ENCODE data around the gene DAGLA.

The DAGLA gene

GRCh38 chr11:61689164-61689496, 8.9 kb downstream of the DAGLA start:
- no peak for DNase-seq (ENCODE audit: low read depth, low spot score)

DNA sequence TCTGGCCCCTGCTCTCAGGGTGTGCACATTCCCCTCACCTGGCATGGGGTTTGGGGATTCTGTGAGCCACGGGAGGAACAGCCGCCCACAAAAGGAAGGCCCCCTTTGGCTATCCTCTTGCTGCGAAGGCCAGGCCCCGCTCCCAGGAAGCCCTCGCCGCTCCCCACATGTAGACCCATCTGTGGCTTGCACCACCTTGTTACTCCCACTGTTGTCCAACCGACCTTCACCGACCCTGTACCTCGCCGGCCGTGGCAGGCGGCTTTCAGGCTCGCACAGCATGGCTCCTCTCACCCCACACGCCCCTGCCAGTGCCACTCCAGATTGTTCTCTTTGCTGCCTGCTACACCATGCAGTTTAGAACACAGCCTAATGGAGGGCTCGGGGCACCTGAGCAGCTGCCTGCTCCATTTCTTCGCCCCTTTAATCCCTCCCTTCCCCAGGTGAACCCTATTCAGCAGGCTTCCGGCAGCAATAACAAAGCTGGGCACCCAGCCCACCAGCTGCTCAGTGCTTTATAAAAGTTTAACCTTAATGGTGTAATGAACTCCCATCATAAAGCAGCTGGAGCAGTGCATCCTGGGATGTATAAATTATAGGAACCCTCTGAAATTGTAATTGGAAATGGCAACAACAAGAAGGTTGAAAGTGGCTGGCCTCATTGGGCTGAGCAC, 10.7 kb downstream of the DAGLA start:
- DNase-seq (ENCODE audit: low read depth, low spot score) = no peak

- DNase-seq (ENCODE audit: low read depth, low spot score) = peak; percentile 42
These were observed 11.4 kb downstream of the DAGLA start for GRCh38 chr11:61691380-61692156.

GRCh38 chr11:61693922-61694601, 13.9 kb downstream of the DAGLA start:
- DNase-seq (ENCODE audit: low read depth, low spot score) = no peak

- no peak for DNase-seq (ENCODE audit: low read depth, low spot score)
These were observed 14.4 kb downstream of the DAGLA start for GRCh38 chr11:61694602-61694939.

GRCh38 chr11:61694946-61695706, 14.9 kb downstream of the DAGLA start:
- peak; percentile 77 for DNase-seq (ENCODE audit: low read depth, low spot score)

- DNase-seq (ENCODE audit: low read depth, low spot score) = peak; percentile 50
These were observed 15.7 kb downstream of the DAGLA start for GRCh38 chr11:61695917-61696316.

DNA sequence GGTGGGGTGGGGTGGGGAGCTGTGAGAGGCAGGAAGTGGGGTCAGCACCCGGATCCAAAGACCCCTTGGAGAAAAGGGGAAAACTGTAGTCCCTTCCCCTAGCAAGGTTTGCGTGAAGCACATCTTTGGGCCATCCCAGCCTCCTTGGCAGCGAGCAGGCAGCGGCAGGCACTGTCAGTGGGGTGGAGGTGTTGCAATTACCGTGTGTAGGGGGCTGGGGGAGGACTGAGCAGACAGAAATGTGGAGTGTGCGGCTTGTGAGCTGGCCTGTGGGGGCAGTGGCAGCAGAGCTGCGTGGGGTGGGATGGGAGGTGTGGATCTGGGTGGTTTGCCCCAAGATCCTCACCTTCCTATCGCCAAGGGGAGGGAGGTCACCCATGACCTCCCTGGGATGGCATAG, 16.4 kb downstream of the DAGLA start:
- DNase-seq (ENCODE audit: low read depth, low spot score) = no peak

GRCh38 chr11:61697078-61697502, 16.9 kb downstream of the DAGLA start:
- peak; percentile 95 for DNase-seq (ENCODE audit: low read depth, low spot score)

DNA sequence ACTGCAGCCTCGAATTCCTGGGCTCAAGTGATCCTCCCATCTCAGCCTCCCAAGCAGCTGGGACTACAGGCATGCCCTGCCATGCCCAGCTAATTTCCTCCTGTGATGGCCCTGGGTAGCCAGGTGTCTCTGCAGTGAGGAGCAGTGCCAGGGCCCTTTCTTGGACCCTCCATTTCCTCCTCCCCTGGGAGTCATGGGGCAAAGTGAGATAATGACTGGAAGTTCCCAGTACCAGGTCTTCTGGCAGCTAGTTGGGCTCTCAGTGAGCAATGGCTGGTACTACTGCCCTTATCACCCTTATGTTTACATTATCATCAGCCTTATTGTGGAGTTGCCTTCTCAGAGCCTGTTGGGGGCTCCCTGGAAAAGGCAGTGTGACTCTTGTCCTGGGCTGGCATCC, 17.6 kb downstream of the DAGLA start:
- DNase-seq (ENCODE audit: low read depth, low spot score) = no peak

DNA sequence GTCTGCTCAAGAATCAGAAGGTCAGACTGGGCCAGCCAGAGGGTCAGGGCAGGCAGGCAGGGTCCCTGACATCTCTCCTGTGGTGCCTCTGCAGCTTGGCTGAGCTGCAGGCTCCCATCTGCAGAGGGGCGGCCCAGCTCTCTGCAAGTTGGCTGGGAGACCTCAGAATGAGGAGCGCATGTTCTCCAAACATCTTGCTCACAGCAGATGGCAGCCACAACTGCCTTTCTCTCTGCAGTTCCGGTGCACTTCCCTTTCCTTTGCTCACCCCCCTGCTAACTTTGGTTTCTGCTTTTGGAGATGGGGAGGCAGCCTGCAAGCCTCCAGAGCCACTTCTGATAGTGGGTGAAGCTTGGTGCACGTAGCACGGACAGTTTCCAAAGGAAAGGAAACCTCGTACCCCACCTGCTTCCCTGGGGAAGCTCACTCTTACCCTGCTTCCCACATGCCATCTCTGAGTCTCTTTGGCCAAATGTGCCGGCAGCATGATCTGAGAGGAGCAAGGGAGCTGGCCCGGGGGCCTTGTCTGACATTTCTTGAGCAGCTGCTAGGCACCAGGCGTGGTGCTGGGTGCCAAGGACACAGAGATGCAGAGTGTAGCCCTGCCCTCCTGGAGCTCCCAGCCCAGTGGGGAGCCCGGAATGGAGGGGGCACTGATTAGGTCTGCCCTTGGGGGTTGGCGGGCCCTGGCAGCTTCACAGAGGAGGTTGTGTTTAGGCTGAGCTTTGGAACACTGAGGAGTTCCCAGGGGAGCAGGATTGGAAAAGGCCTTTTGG, 18.2 kb downstream of the DAGLA start:
- DNase-seq (ENCODE audit: low read depth, low spot score) = no peak

DNA sequence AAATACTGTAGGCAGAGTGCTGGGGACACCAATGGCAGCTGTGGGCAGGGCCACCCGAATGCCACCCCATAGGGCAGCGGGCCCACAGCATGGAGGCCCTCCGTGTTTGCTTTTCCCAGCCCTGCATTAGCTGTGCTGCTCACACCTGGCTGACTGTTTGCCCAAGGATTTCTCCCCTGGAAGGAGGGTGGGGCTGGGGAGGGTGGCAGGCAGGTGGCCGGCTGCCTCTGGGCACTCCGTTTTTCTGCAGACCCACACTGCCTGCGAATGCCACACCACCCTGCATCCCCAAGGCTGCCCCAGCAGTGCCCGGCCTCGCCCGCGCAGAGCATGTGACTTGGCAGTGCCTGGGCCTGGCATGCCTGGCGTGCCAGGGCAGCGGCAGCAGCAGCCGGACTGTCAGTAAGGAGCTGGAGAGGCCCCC, 19.6 kb downstream of the DAGLA start:
- no peak for DNase-seq (ENCODE audit: low read depth, low spot score)

GRCh38 chr11:61700212-61700611, 20.0 kb downstream of the DAGLA start:
- DNase-seq (ENCODE audit: low read depth, low spot score) = peak; percentile 32

DNA sequence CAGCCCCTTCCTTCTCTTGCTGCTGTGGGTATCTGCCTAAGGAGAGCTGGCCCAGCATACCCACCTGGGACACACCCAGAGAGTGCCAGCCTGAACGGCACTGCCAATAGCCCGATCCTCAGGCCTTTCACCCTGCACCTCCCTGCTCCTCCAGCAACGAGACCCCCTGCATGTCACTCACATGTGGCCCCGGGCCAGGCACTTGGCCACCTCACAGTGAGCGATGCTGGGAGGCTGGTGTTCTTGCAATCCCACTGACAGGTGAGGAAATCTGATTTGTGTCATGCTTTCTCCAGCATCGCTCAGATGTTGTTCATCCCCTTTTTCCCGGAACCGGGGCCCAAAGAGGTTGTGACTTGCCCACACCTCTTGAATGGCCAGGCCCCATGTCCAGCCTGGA, 20.5 kb downstream of the DAGLA start:
- DNase-seq (ENCODE audit: low read depth, low spot score) = no peak

DNA sequence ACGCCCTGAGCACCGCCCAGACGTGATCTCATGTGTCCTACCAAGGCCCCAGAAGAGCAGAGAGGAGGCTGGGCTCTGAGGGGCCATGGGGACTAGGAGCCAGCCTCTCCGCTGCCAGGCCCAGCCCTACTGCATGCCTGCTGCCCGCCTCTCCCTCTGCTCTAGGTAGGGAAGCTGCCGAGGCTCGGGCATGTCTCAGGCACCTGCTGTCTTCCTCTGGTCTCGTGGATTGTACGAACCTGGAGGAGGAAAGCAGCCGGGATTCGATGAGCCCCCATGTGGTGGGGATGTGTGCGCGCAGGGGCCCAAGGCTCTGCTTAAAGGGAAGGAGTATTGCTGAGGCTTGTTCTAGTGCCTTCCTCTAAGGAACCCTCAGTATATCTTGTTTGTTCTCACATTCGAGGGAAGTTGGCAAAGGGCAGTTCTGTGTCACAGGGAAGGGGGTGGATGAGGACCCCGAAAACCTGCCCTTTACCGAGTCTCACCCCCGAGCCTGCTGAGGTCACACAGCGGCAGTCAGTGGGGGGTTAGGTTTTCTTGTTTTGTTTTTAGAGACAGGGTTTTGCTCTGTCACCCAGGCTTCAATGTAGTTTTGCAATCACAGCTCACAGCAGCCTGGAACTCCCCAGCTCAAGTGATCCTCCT, 21.2 kb downstream of the DAGLA start:
- DNase-seq (ENCODE audit: low read depth, low spot score) = peak; percentile 80

DNA sequence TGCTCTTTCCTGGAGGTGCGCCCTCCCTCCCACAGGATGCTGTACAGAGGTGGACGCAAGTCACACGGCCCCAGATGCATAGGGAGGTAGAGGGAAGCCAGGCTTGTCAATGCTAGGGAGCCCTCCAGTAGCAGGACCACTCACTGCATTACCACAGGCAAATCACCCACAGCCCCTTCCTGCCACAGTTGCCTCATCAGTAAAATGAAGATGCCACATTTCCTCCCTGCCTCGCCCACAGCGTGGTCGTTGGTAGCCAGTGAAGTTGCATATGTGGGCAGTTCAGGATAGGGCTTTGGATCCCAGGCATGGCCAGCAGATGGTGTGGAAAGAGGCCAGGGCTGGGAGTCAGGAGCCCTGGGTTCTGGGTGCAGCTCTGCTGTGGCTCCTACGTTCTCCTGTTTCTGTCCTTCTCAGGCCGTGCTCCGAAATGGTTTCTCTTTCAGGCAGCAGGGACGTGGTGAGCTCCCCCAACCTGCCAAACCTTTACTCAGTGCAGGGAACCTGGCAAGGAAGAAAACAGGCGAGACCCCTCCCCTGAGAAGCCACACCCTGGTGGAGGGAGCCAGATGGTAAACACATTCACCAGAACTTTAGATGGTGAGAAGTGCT, 22.6 kb downstream of the DAGLA start:
- no peak for DNase-seq (ENCODE audit: low read depth, low spot score)

GRCh38 chr11:61704838-61705237, 24.6 kb downstream of the DAGLA start:
- DNase-seq (ENCODE audit: low read depth, low spot score) = no peak

DNA sequence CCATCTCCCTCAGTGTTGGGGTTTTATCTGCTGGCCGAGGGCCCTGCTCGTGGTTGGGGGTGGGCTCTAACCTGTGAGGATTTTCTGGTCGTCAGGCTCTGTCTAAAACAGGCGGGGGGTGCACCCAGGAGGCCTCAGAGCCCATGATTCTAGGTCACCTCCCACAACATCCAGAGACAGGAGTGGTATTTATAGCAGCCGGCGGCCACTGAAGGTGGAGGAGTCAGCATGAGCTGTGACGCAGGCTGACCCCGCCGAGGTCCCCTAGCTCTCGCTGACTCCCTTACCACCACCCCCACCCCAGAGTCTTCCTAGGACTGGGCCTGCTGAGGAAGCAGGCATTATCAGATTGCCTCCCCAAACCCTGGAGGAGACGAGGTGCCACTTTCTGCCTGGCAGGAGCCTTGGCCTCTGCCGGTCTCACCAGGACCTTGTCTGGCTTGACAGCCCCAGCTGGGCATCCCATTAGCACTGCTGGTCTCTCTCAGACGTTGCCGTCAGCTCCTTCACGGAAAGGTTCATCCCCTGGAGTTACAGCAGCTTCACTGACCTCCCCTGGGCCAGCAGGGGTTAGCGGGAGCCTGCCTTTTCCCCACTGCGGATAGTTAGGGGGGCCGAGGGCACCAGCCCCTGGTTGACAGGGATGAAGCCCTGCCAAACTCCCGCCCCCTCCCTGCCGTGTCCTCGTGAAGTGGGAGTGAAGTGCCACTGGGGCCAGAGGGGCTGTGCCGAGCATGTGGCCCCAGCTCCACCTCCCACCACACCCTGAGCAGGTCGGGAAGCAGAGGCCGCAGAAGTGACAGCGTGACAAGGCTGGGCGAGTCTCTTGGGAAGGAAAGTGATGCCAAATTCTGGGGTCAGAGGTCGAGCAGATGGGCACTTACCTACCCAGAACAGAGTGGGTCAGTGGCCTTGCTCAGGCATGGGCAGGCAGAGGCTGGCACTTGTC, 26.5 kb downstream of the DAGLA start:
- DNase-seq (ENCODE audit: low read depth, low spot score) = no peak

DNA sequence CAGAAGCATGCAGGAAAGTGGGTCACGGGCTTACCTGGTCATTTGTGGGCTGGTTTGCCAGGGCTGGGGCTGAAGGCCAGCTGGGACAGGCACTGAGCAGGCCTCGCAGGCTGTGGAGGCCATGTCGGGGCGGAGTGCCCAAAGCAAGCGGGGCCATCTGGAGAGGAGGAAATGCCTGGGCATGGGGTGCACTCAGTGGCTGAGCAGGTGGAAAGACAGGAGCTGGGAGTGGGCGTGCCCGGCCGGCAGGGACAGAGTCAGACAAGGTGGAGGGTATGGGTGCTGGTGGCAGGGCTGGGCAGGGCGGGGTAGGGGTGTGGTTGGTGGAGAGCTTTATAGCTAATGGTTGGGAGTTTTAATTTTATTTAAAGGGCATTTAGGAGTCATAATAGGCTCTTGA, 27.4 kb downstream of the DAGLA start:
- DNase-seq (ENCODE audit: low read depth, low spot score) = no peak
